NCI-H510A (cell line): ENCODE data around the gene EEF2.
"Not testable (repeated sequence)": the region's sequence is repeated elsewhere in the genome, so short reads cannot be mapped to it uniquely, and the experiment has no call there.

Experiments used
- DNase-seq: peaks from one replicate; lab custom pipeline; 2025; lab: John Stamatoyannopoulos, UW

Gene EEF2

DNA sequence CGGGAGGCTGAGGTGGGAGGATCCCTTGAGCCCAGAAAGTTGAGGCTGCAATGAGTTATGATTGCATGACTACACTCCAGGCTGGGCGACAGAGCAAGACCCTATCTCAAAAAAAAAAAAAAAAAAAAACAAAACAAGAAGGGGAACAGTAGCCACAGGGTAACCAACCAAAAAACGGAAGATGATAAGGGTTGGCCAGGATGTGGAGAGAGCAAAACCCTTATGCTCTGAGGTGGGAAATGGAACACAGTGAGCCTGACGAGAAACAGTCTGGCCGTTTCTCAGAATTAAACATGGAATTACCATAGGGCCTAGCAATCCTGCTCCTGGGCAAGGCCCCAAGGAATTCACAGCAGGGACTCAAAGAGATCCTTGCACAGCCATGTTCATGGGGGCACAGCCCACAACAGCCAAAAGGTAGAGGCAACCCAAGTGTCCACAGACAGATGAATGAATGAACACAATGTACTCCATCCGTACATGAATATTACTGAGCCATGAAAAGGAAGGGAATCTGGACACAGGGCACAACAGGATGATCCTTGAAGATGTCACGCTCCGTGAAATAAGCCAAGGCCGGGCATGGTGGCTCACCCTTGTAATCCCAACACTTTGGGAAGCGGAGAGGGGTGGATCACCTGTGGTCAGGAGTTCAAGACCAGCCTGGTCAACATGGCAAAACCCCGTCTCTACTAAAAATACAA lies 41.1 kb downstream of the EEF2 start:
- DNase-seq: no peak

GRCh38 chr19:3942790-3943409 lies 42.4 kb downstream of the EEF2 start:
- no peak for DNase-seq

DNA sequence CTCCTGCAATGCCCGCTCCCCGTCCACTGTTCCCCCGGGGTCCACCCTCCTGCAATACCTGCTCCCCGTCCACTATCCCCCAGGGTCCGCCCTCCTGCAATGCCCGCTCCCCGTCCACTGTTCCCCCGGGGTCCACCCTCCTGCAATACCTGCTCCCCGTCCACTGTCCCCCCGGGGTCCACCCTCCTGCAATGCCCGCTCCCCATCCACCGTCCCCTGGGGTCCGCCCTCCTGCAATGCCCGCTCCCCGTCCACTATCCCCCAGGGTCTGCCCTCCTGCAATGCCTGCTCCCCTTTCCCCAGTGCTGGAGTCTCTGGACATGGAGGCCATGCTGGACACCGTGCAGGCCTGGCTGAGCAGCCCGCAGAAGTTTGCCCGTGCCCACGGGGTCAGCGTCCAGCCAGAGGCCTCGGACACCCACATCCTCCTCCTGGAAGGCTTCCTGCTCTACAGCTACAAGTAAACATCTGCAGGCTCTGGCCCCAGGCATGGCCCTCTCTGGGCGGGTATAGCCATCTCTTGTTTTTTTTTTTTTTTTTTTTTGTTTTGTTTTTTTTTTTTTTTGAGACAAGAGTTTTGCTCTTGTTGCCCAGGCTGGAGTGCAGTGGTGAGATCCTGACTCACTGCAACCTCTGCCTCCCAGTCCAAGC lies 46.8 kb downstream of the EEF2 start:
- not testable (repeated sequence) for DNase-seq

- no peak for DNase-seq
Measured at GRCh38 chr19:3936506-3937442, 48.5 kb downstream of the EEF2 start.

DNA sequence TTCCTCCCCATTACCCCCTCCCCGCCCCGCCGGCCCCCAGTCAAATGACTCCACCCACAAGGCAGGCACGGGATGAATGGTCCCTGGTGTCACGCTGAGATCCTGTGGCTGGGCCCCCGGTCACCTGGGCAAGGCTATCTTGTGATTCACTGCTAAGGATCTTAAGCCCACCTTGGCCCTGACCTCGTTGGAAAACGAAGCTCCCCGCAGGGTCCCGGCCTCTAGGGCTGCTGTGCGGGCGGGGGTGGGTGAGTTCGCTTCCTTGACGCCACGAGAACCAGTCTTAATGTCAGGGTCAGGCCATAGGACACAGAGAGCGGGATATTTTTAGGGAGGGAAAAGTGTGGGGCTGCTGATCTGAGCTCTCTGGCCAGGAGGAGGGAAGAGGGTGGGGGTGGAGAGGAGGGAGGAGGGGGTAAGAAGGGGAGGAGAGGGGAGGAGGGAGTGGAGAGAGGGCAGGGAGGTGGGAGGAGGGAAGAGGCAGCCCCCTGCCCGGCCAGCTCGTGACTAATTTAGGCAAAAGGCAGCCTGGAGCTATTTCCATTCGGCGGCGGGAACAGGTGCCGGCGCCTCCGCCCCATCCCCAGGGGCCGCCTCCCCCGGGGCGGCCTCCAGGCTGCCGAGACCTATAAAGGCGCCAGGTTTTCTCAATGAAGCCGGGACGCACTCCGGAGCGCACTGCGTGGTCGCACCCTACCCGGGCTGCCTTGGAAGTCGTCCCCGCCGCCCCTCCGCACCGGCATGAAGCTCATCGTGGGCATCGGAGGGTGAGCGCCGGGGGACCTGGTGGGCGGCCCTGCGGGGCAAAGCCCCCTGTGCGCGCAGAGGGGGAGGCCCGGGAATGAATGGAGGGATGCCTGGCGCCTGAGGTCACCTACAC lies 52.1 kb downstream of the EEF2 start, which contains the start of gene NMRK2:
TSS of gene NMRK2 (plus strand) at position 139 of the 880 bp plus-strand sequence. CDS start at position 742, 603 bp downstream.
- no peak for DNase-seq

GRCh38 chr19:3931041-3931440 lies 54.2 kb downstream of the EEF2 start:
- no peak for DNase-seq
